Right lobe of liver (tissue), 6 donors: ENCODE measurements around the gene OR5AU1. TPM values are rescaled to one million over a fixed set of nuclear protein-coding genes. Genes with fewer than 3 reads are reported as not detected.

Experiments used
- ATAC-seq, 4 donors: fragments of 200-7000 bp; cut with Tn5 transposase; one replicate each; pipeline ENCODE4 v1.9.1; 2020; ENCODE audit warnings: mild to moderate bottlenecking in 4 of 4, moderate library complexity in 4 of 4
- DNase-seq, 3 donors: peaks; one replicate each; pipeline ENCODE4 v3.0.0-alpha.2; 2020
- H3K27ac ChIP-seq, 3 donors: fragments of 200-600 bp; one replicate each; pipeline ENCODE4 v1.8.0; 2022
- H3K27me3 ChIP-seq, 2 donors: fragments of 200-600 bp; one replicate each; pipeline ENCODE4 v1.8.0; 2022
- H3K36me3 ChIP-seq, 4 donors: fragments of 200-600 bp; sonication (generic) in 1 of 4; one replicate each; pipeline versions ENCODE4 v1.5.1 to v1.8.0; 2017 to 2022; ENCODE audit warnings: control low read depth in 1 of 4
- H3K4me1 ChIP-seq, 4 donors: fragments of 200-600 bp; sonication (generic) in 1 of 4; one replicate each; pipeline versions ENCODE4 v1.5.1 to v1.8.0; 2017 to 2022; ENCODE audit warnings: control low read depth in 1 of 4
- H3K4me3 ChIP-seq, 3 donors: fragments of 200-600 bp; one replicate each; pipeline ENCODE4 v1.8.0; 2022
- H3K9me3 ChIP-seq, 4 donors: fragments of 200-600 bp; sonication (generic) in 1 of 4; one replicate each; pipeline versions ENCODE4 v1.5.1 to v1.8.0; 2017 to 2022; ENCODE audit warnings: control low read depth in 1 of 4
- POLR2A ChIP-seq: fragments of 450-650 bp; IDR thresholded peaks from one replicate; pipeline ENCODE4 v1.6.1; 2017; ENCODE audit warnings: antibody characterized with exemption, mild to moderate bottlenecking
- WGBS: methylation state at CpG from one replicate; pipeline ENCODE4 v1.1.6; 2018; ENCODE audit warnings: low coverage, low lambda C conversion rate; ENCODE audit not compliant: insufficient coverage; ENCODE audit errors: missing lambda C conversion rate; 5-methylcytosine and 5-hydroxymethylcytosine counted together
- intact Hi-C, 2 donors: fragments of 100-400 bp; cut with DNase I; formaldehyde crosslinking; loops; one replicate each; pipeline versions ENCODE4 v1.11.2 to v1.14.1; 2022
- total RNA-seq, 6 experiments: library from RNA; depleted of rRNA in 2 of 6; stranded (reverse); fragments of >200 nt in 2 of 6; fragmentation: NEBNext Ultra II Directional in 3 of 6; extraction: Animal tissue kit (Norgen Biotek cat#: 25700) in 3 of 6; gene quantifications; one replicate each; pipeline versions ENCODE4 v1.1.0 to v1.2.4, GENCODE V29; 2016 to 2023
- TF ChIP-seq, protein P1 (sequence below), 4 donors: fragments of 200-600 bp in 3 of 4; fragments of 450-650 bp in 1 of 4; IDR thresholded peaks; one replicate each; pipeline versions ENCODE4 v1.5.1 to v1.8.0; 2016 to 2022; ENCODE audit warnings: antibody characterized with exemption in 4 of 4, mild to moderate bottlenecking in 2 of 4
- donor health status: DM: no; HTN: yes; CAD: no.
- donor health status: DM: no; HTN: no; CAD: no.
- donor health status: DM: no; HTN: no; CAD: no.
- donor health status: DM: no; HTN: yes; CAD: no.
- donor health status: DM: no; HTN: yes; CAD: no.

The OR5AU1 gene
- total RNA-seq, 6 experiments from 2014 or later = not detected

GRCh38 chr14:21202463-21203358, 46.8 kb upstream of the OR5AU1 start:
- H3K27ac ChIP-seq = no peak overlapping the region
- H3K9me3 ChIP-seq = no peaks in the 10 kb centered on the region
- DNase-seq (no peak), ATAC-seq (peak in 1 of 4 donors; percentile 6)
- H3K36me3 ChIP-seq = peaks cover 5 to 23% (median 9%) of the 10 kb centered on the region in 4 donors
- H3K27me3 ChIP-seq = no peaks in the 10 kb centered on the region
- intact Hi-C loops = loop anchor here in 1 of 2 donors (10.0 kb wide), 1 partner anchor 52 kb away; no protein-coding TSS in a partner anchor
- WGBS = 78% methylated on average over 4 of the region's 4 CpGs
- TF ChIP-seq POLR2A = no peak
- TF ChIP-seq, protein P1, sequence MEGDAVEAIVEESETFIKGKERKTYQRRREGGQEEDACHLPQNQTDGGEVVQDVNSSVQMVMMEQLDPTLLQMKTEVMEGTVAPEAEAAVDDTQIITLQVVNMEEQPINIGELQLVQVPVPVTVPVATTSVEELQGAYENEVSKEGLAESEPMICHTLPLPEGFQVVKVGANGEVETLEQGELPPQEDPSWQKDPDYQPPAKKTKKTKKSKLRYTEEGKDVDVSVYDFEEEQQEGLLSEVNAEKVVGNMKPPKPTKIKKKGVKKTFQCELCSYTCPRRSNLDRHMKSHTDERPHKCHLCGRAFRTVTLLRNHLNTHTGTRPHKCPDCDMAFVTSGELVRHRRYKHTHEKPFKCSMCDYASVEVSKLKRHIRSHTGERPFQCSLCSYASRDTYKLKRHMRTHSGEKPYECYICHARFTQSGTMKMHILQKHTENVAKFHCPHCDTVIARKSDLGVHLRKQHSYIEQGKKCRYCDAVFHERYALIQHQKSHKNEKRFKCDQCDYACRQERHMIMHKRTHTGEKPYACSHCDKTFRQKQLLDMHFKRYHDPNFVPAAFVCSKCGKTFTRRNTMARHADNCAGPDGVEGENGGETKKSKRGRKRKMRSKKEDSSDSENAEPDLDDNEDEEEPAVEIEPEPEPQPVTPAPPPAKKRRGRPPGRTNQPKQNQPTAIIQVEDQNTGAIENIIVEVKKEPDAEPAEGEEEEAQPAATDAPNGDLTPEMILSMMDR (IDR thresholded peaks at IDR 0.05) = no peak
- no peaks in the 10 kb centered on the region for H3K4me1 ChIP-seq
- H3K4me3 ChIP-seq = no peak overlapping the region

DNA sequence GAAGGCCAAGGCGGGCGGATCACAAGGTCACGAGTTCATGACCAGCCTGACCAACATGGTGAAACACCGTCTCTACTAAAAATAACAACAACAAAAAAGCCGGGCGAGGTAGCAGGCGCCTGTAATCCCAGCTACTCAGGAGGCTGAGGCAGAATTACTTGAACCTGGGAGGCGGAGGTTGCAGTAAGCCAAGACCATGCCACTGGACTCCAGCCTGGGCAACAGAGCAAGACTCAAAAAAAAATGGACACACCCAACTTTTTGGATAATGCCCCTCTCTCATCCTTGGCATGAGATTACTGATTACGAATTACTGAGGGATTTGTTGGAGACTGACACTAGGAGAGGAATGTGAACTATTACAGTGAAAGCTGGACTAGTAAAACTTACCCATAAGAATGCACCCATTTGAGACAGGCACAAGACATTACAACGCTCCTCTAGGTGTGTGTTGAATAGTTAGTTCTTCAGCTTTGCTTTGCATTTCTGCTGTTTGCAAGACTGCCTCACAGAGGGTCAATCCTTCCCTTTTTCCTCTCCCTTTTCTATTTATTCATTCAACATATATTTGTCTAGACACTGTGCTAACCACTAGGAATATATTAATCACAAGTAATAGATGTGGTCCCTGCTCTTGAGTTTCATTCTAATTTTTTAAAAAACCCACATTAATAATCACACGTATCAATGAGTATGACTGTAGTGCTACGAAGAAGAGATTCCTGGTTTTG, 46.0 kb upstream of the OR5AU1 start:
- no peak for DNase-seq
- Histone ChIP-seq H3K4me1 (no peaks in the 10 kb centered on the region), H3K27ac (no peak overlapping the region), H3K4me3 (no peak overlapping the region), H3K9me3 (no peaks in the 10 kb centered on the region), H3K36me3 (peaks cover 0 to 15% (median 2%) of the 10 kb centered on the region in 4 donors), H3K27me3 (no peaks in the 10 kb centered on the region)
- ATAC-seq = peak in 1 of 4 donors; percentile 16
- intact Hi-C loops = loop anchor here in 1 of 2 donors (10.0 kb wide), 1 partner anchor 53 kb away; no protein-coding TSS in a partner anchor
- TF ChIP-seq POLR2A = no peak
- TF ChIP-seq, protein P1 (IDR thresholded peaks at IDR 0.05) = no peak
- WGBS = 50% methylated on average over 11 of the region's 12 CpGs

- peaks cover 0 to 9% (median 0%) of the 10 kb centered on the region in 4 donors for H3K36me3 ChIP-seq
- DNase-seq (no peak), ATAC-seq (no peak)
- H3K27ac ChIP-seq = no peak overlapping the region
- no peaks in the 10 kb centered on the region for H3K4me1 ChIP-seq
- 64% methylated on average over 5 of the region's 5 CpGs for WGBS
- intact Hi-C loops = loop anchor here in 1 of 2 donors (10.0 kb wide), 1 partner anchor 54 kb away; no protein-coding TSS in a partner anchor
- TF ChIP-seq, protein P1 (IDR thresholded peaks at IDR 0.05) = no peak
- no peak for TF ChIP-seq POLR2A
- H3K4me3 ChIP-seq = no peak overlapping the region
- no peaks in the 10 kb centered on the region for H3K27me3 ChIP-seq
- H3K9me3 ChIP-seq = no peaks in the 10 kb centered on the region
Observed at GRCh38 chr14:21200752-21201461, 45.0 kb upstream of the OR5AU1 start.
